H4 (cell line): ENCODE data around the gene ABCG8. TPM values are rescaled to one million over a fixed set of nuclear protein-coding genes. Genes with fewer than 3 reads are reported as not detected.
A peak's percentile ranks its signal among the peaks of the same experiment; 100 is the strongest.
"Not testable (repeated sequence)": the region's sequence is repeated elsewhere in the genome, so short reads cannot be mapped to it uniquely, and the experiment has no call there.

Experiments used
- DNase-seq: peaks from one replicate; pipeline ENCODE4 v3.0.0-alpha.2; 2015; ENCODE audit warnings: low spot score
- total RNA-seq: library from RNA; depleted of rRNA; stranded (reverse); fragments of >200 nt; shearing (Covaris generic); gene quantifications from 2 replicates; pipeline ENCODE4 v1.2.3, GENCODE V29; 2014

ABCG8 gene
- total RNA-seq, 1 experiment from 2014 or later: not detected

DNA sequence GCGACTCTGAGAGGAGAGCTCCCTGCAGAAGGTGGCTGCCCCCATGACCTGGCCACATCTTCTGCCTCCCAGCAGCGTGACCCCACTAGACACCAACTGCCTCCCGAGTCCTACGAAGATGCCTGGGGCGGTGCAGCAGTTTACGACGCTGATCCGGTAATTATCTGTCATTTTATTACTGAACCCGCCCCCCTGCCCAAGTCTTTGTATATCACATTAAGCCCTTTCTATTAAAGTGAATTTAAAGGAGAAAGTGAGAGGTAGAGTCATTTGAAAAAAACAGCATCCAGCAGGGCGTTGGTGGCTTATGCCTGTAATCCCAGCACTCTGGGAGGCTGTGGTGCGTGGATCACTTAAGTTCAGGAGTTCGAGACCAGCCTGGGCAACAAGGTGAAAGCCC, 33.4 kb downstream of the ABCG8 start:
- no peak for DNase-seq

DNA sequence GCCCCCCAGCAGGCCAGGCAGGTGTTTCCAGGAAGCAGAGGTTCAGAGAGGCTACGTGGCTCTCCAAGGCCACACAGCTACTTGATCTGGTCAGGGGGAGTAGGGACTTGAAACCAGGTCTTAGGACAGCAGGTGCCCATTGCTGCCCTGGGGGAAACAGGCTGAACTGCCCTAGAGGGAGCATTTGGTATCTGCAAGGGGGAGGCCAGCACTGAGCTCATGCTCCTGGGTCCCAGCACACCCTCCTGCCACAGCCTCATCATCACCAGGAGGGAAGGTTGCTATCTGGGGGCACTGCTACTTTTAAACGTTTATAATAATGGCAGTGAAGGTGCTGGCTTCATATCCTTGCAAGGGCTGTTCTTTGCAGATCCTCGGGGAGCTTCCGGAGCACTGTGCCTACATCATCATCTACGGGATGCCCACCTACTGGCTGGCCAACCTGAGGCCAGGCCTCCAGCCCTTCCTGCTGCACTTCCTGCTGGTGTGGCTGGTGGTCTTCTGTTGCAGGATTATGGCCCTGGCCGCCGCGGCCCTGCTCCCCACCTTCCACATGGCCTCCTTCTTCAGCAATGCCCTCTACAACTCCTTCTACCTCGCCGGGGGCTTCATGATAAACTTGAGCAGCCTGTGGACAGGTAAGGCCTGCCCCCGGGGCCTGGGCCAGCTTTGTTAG, 36.1 kb downstream of the ABCG8 start:
- no peak for DNase-seq

DNA sequence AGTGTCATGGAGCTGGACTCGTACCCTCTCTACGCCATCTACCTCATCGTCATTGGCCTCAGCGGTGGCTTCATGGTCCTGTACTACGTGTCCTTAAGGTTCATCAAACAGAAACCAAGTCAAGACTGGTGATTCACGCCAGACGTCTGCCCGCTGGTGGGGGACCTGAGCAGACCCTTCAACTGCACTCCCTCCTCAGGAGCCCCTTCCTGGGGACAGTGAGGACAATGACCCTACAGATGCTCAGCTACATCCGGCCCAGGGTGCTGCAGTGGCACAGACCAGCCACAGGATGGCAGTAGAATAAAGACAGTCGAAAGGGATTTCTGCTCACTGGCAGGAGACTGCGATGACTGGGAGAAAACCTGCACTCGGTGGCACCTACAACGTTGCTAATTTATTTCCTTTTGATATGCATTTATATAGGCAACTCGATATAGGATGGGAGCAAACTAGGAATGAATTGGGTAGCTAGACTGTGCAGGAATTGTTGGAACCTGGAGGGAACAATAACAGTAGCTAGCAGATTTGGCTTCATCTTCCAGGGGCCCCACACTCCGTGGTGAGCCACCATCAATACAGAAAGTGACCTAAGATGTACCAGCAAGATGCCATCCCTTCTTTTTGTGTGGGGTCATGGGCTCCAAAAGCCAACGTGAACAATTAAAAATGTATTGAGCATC, 39.2 kb downstream of the ABCG8 start:
- peak; percentile 54 for DNase-seq

DNA sequence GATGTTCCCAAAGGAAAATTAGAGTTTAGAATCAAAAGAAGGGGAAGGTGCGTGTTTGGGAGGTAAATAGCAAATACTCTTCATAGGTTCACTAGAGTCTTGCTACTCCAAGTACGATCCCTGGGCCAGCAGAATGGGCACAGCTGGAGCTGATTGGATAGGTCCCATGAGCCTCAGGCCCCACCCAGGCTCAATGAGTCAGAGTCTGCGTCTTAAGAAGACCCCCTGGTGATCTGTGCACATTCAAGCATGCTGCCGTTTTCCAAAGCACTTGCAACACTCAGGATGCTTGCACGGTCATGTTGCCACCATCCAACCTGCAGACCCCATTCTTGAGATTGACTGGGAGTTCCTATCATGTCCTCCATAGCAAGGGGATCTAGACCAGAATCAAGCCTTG, 40.5 kb downstream of the ABCG8 start:
- no peak for DNase-seq

DNA sequence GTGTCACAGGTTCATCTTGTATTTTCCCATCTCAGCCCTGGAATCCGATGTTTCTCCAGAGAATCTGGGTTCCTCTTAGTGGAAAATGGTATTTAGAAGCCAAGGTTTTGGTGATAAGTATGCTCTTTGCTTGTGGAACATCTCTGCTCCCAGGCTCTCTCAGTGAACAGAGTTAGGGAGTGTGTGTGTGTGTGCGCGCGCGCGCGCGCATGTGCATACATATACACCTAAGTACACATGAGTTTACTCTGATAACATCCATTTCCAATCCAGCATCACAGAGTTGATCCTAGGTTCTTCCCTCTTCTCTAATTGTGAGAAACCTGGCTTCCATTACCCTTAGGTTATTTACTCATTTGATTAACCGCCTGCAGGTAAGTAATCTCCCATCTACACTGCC, 41.7 kb downstream of the ABCG8 start:
- DNase-seq: no peak

DNA sequence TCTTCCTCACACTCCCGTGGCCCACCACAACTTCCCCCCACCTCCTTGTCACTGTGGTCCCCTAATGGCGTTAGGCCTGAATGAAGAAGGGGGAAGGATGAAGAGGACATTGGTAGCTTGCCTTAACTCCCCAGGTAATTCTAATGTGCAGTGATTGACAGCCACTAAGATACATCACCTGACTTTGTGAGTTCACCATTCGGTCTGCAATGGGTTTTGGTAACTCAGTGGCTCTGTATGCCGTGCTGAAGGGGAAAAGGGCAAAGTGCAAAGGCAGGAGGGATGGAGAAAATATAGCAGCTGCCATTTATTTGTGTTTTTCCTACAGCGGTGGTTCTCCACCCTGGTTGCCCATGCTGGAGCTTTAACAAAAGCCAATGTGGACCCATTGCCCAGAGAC, 42.2 kb downstream of the ABCG8 start:
- DNase-seq: no peak

DNA sequence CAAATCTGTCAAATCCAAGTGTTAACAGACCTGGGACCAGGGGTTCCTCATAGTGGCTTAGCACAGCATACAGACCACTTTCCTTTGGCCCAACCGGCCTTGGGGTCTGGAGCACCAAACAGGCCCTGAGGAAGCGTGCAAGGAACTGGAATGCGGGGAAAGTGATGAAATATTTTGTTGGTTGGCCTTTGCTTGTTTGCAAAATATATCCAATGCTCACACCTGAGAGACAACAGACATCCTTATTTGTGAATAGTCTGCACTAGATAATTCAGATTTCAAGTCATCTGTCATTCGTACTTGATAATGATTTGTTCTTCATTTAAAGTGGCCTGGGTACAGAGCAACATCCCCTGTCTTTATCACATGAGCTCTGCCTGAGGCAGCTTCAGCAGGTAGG, 43.5 kb downstream of the ABCG8 start:
- no peak for DNase-seq

DNA sequence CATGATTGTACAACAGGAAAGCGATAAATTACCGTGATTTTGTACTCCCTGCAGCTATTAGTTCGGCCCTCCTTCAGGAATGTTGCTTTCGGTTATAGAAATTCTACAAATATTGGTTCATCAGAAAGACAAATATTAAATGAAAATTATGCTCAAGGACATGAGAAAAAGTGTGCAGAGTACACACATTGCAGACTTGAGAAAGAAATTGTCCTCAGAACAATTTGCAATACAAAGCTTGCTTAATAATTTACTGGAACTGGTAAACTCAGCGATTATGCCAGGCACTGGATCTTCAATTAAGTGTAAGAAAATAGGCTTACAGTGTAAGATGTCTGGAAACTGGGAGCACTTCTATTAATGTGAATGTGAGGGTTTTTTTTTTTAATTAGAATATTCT, 45.9 kb downstream of the ABCG8 start:
- no peak for DNase-seq

DNA sequence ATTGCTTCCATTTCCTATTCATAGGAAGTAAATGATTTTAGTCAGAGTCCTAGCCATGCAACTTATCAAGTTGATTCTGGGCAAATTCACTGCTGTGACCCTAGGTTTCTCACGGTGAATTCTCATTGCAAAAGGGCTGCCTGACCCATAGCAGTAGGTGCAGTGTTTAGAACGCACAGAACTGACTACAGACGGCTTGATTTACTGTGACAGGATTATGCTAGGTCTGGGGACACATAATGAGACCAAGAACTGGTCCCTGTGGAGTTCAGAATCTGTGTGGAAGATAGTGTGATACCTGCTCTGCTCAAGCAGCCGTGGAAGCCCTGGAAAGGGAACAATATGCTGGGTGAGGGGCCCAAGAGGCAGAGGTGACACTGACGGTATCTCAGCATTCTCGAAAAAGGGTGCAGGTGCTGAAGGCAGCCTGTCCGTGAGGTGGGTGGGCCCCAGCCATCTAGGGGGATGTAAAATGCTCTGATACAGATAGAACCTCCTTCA, 46.4 kb downstream of the ABCG8 start:
- no peak for DNase-seq

DNA sequence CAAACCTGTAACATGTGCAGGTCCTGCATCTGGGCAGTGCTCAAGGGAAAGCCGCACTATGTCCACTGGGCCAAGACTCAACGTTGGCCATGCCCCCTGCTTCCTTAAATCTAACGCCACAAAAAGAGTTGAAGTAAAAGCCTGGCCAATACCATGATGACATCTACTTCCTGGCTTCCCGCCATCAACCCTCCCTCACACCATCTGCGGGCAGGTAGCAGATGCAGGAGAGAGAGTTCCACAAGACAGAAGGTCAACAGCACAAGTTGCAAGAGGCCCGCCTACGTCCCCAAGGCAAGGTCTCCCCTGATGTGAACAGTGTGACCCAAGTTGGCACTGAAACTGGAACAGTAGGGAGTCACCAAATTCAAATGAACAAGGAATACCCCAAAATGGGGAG, 48.4 kb downstream of the ABCG8 start:
- no peak for DNase-seq

DNA sequence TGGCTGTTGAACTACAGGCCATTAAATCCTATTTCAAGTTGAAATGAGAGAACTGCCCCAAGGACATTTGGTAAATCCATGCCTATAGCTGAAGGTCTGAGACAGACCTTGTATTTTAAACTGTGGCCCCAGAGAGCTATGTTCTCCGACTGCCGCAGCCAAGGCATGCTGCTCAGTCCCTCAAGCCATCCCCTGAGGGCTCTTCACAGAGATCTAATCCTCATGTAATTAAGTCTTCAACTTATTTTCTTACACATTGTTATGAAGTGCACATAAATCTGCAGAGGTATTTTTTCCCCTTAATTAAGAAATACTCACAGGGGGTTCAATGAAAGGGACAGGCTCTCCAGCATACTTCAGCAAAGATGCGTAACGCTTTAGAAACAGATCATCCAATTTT, 50.6 kb downstream of the ABCG8 start:
- no peak for DNase-seq

DNA sequence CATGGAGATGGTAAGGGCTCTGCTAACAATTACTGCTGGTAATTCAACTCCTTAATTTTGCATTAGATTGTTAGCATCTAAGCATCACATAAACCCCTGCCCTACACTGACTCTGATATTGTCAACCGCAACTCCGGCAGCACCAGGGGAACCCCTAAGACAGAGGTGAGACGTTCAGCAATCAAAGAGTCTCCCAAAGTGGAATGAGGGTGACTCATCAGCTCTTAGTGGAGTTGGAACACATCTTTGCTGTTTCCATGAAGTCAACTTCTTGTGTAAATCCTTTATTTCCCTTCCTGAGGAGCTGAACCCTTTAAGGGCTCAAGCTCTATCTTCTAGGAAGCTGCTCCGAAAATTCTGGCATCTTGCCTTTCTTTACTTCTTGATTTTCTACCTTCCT, 52.1 kb downstream of the ABCG8 start:
- no peak for DNase-seq

DNA sequence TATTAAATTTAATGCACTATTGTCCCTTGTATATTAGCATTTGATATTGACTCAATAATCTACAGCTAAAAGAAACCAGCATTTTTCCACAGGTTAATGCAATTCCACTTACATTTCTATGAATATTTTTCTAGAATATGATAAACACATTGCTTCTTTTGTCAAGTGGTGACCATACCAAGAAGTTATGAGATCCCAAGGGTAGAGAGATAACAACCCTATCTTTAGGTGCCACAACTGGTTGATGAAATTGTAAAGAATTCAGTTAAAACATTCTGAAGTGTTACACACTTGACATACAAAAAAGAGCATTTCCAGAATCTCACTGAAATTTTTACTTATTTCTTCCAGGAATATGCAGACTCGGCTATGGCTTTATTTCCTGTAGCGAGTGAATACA, 56.0 kb downstream of the ABCG8 start:
- DNase-seq: no peak

DNA sequence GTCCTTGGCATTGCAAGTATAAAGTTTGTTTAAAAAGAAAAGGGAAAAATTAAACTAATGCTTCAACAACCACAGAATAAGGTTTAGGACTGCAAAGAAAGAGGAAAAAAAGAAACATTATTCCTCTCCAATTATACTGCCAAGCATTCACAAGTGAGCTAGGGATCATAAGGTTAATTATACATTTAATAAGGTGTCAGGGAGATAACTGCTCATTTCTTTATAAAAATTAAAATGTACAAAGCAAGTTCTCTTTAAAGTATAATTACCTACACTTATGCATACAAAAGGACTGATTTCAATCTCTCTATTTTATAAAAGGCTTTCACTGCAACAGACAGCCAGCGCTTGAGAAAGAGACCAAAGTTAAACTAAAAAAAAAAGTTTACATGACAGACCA, 58.1 kb downstream of the ABCG8 start:
- no peak for DNase-seq

DNA sequence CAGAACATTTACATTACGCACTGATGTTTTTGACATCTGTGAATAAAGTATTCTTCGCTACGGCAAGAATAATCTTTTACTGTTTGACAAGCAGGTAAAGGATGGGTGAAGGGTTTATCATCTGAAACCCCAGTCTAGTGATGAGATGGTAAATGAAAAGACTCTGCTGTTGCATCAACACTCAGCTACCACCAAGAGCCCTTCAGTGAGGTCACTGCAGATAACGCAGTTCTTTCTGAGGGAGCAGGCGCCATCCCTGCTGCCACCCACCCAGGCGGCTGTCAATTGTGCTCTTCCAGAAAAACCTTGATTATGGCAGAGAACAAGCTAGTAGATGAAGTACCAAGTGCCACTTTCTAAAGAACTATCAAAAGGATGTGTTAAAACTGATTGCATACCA, 58.7 kb downstream of the ABCG8 start:
- DNase-seq: no peak

DNA sequence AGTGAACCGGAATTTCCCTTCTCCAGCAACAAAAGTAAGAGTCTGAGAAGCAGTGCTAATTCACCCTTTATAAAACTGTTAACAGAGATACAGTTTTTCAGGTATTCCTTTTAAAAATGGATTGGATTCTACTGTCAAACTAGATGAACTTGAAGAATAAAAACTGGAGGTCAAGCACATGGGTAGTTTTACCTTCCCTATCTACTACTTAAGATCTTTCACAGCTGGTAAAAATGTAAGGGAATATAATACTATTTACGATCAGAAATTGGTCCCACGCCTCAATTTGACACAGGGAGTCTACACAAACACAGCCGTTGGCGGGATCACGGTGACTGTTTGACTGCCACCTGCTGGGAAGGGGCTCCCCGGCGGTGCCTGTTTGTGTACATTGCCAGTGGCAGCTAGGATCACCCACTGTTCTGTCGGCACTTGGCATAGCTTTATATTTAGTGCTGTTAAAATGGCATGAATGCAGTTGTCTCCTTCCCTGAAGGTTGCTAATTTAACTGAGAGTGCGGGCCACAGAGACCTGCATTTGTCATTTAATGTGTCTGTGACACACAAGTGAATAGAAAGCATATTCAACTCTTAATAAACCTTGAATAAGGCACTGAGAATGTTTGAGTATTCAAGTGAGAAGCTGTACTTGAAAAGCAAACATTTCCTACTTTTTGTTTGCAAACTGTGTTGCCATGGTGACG, 59.5 kb downstream of the ABCG8 start:
- no peak for DNase-seq

DNA sequence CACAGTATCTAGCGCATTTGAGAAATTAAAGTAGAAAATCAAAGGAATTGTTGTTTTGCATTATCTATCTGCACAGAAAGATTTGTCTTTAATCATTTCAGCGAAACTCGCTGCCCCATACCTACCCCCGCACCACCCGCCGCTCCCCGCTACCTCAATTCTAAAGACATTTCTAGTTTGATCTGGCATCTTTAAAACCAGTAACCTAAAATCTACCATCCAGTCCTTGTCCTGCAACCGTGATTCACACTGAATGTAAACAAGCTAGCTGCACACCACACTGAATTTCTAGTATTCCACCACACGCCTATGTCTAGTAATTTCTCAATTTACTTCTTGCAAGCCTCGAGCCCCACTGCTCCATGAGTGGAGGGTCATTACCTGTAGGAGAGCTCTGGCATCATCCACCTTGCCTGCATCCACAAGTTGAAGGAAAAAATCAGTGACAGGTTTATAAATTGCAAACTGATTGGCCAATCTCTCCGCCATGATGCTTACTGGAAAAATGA, 60.1 kb downstream of the ABCG8 start:
- no peak for DNase-seq

DNA sequence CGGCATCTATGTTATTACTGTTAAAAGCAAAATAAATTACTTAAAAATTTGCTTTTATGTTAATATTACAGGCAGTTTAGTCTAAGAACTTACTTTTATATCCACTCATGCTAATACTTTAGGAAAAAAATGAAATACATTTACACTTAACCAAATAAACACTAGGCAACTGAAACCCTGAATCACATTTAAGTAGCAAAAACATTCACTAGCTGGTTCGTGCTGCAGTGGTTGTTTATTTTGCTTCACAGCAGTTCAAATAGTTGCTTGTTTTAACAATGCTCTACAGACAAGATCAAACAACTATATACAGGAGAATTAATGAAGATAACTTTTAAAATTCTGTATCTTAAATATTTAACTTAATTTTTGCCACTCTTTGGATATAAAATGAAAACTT, 60.8 kb downstream of the ABCG8 start:
- DNase-seq: no peak

DNA sequence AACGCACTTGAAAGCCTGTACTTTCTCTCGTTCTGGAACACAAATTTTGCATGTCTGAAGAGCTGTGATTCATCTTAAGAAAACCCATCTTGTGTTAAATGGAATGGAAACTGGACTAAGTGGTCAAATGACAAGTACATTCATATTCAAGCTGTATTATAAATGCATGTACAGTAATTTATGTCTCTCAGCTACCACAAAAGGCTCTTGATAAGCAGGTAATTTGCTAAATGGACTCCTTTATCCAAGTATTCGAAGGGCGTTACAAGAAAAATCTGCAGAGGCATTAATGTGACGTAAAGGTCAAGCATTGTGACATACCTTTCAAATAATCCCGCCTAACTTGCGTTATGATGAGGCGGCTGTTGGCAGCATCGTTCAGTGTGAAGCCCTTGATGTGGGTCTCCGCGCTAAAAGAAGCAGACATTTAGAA, 66.6 kb downstream of the ABCG8 start:
- DNase-seq: no peak

DNA sequence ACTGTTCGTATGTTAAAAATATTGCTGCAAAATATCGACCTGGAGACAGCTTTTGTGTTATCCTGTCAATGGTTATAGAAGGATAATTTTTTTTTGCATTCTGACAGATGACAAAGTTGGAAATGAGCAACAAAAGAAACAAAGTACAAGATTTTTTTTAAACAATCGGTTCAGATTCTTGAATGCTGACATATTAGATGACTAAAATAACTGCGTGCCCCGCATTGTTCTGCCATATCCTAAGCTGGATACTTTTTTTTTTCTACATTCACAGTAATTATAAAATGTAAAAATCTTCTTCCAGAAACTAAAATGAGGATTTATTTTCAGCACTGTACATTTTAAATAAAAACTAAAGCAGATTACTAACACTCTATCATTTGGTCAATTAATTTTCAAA, 67.1 kb downstream of the ABCG8 start:
- no peak for DNase-seq

DNA sequence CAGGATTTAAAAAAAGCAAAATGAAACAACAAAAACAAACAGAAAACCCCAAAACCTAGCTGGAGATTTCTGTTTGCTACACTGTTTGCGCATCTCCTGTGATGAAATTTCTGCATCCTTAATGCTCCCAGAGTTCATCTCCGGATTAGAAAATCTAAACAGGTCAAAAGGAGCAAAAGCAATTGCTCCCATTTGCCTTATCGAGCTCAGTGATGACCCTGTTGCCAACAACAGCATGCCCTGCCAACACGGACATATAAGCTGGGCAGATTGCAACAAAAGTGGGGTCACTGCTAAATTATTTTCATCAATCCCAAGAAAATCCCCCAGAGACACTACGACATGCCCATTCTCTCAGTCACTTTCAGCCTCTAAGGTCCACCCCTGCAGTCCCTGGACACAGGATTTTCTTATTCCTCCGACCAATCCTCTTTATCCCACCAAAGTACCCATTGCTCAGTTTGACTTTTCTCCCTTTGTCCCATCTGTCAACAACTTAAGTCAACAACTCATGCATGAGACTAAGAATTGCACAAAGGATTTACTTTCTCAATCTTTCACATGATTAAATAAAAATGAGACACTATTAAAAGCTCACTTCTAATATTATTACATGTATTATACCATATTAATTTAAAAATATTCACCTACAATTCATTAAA, 67.8 kb downstream of the ABCG8 start:
- DNase-seq: no peak

DNA sequence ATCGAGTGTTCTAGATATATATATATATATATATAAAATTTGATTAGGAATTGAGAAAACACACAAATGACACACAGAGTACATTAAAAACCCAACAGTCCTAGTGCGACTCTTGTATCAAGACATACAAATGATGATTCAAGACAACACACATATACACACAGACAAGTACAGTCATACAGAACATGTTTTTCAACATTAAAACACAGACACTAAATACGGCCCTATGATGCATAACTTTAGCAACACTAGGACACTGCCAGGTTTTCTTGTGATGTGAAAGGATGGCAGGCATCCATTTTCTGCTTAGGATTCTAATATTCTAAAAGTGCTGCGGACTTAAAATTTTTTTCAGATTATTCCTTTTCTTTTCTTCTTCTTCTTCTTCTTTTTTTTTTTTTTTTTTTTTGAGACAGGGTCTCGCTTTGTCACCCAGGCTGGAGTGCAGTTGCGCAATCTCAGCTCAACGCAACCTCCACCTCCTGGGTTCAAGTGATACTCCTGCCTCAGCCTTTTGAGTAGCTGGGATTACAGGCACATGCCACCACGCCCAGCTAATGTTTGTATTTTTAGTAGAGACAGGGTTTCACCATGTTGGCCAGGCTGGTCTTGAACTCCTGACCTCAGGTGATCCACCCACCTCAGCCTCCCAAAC, 72.5 kb downstream of the ABCG8 start:
- DNase-seq: not testable (repeated sequence)
